HG02970 (cell line): ENCODE measurements around the gene FBLN2.

Experiments
- ATAC-seq: cut with Tn5 transposase; IDR thresholded peaks from one replicate; pipeline ENCODE4 v1.9.1; 2021; ENCODE audit warnings: mild to moderate bottlenecking, moderate library complexity, moderate number of reproducible peaks; ENCODE audit not compliant: unreplicated experiment, low FRiP score

The FBLN2 gene

GRCh38 chr3:13529196-13530112 is 19.5 kb upstream of the FBLN2 start:
- ATAC-seq: no peak

DNA sequence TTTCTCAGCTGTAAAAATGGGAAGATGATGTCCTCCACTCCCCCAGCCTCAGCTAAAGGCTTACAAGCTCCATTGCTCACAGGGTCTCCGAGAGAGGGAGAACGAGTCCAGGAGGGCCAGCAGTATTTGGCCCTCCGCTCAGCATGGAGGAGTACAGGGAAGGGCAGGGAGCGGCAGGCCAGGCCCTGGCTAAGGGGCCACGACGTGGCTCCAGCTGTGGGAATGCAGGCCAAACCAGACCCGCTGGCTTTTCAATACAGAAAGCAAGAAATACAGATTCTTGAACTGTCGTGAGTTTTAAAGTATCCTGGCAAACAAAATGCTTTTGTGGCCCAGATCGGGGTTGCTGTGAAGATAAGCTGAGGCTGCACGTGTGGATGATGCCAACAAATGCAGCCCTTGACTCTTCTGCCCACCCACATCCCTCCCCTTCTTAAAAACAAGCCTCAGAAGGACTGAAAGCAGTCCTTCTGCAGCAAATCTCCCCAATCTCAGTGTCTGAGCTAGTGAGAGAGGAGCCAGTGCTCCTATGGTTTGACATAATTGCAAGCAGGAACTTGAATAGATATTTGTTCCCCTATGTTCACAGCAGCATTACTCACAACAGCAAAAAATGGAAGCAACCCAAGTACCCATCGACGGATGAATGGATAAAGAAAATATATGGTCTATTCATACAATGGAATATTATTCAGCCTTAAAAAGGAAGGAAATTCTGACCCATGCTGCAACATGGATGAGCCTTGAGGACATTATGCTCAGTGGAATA is 18.5 kb upstream of the FBLN2 start:
- ATAC-seq: no peak

GRCh38 chr3:13532085-13532484 is 16.8 kb upstream of the FBLN2 start:
- no peak for ATAC-seq

- no peak for ATAC-seq
Measured at GRCh38 chr3:13532631-13533030, 16.3 kb upstream of the FBLN2 start.

GRCh38 chr3:13533885-13534301 is 15.0 kb upstream of the FBLN2 start:
- no peak for ATAC-seq

GRCh38 chr3:13535526-13535875 is 13.4 kb upstream of the FBLN2 start:
- no peak for ATAC-seq

DNA sequence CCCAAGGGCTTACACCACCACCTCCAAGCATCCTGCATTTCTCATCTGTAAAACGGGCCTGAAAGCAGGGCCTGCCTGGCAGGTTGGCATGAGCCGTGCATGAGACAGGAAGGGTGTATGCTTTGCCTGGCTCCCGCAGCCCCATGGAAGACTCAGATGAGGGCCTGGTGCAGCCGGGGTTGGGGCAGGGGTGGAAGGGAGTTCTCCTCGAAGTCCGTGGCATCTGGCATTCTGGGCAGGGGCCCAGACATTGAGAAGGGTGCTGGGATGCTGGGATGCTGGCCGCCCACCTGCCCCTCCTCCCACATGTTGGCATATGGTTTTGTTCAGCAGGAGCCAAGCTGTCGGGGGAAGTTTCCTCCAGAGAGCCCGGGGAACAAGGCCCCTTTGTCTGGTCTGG is 13.0 kb upstream of the FBLN2 start:
- ATAC-seq: no peak

- no peak for ATAC-seq
Measured at GRCh38 chr3:13536432-13536831, 12.5 kb upstream of the FBLN2 start.

- ATAC-seq: no peak
Measured at GRCh38 chr3:13536832-13537231, 12.1 kb upstream of the FBLN2 start.

DNA sequence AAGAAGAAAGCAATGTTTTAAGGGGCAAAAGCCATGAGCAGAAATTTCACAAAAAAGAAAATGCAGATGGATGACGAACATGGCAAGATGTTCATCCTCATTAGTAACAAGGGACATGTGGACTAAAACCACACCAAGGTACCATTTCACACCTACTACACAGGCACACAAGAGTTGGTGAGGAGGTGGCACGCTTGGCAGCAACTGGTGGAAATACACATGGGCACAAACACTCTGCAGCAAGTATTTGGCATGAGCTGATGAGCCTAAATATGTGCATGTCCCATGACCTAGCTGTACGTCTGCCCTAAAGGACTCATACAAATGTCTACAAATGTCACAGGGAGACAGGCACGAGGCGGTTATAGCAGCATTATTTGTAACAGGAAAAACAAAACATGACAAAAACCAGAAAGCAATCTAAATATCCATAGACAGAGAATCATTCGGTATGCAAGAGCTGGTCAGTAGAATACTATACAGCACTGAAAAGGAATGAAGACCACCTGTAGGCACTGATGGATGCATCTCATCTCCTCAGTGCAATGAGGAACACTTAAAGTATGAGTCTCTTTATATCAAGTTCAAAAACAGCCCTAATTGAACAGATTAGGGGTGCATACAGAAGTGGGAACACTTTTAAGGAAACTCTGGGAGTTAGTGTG is 11.5 kb upstream of the FBLN2 start:
- no peak for ATAC-seq

DNA sequence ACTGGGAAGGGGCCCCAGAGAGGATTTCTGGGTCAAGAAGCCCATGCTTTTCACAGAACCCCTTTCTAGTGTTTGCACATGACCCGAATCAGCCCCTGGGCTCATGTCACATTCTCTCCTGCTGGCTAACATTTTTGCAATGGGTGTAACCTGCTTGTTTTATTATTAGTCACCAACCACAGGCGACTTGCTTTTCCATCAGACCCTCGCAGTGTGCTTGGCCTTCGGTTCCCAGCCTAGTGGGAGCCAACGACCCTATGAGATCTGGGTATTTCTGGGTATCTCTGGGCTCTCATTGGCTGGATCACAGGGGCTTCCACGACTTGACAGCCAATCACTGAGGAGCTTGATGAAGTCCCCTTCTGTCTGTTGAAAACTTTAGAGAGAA is 11.0 kb upstream of the FBLN2 start:
- ATAC-seq: no peak

DNA sequence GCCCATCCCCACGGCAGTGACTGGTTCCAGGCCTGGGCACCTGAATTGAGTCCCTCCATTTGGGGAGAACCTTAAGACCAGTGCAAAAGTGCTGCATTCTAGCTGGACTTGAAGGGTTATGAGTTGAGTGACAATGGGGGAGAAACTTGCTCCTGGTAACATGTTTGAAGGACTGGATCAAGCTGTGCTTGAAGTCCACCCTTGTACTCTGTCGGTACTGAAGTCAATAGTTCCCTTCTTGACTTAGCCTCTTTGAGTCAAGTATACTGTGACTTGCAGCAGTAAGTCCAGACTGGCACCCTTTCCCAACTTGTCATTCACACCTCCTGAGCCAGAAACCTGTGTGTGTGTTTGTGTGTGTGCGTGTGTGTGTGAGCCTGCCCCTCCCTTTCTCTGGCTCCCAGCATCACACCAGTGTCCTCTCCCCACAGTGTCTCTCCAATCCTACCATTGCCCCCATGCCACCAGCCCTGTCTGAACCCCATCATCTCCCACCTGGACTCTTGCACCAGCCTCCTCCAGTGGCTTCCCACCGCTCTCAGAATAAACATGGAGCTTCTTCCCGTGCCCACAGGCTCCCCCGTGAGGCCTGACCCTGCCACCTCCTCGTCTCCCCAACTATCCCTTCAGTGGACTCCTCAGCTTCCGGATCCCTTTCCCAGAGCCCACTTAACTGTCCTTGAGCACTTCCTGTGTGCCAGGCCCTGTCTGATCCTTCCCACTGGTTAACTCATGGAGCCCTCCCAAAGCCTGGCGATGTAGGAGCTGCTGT is 10.2 kb upstream of the FBLN2 start:
- no peak for ATAC-seq

DNA sequence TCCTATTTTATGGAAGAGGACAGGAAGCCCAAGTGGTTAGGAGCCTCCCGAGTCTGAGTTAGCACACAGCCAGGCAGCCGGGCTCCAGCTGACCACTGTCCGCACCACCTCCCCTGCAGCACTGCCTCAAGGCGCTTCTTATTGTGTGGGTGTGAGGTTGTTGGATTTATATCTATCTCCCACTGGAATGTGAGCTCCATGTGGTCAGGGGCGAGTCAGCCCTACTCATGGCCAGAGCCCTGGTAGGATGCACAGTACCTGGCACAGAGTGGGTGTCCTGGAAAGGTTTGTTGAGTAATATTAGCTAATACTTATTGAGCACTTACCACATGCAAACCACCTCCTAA is 9.7 kb upstream of the FBLN2 start:
- no peak for ATAC-seq

- ATAC-seq: no peak
Measured at GRCh38 chr3:13539671-13540070, 9.3 kb upstream of the FBLN2 start.

DNA sequence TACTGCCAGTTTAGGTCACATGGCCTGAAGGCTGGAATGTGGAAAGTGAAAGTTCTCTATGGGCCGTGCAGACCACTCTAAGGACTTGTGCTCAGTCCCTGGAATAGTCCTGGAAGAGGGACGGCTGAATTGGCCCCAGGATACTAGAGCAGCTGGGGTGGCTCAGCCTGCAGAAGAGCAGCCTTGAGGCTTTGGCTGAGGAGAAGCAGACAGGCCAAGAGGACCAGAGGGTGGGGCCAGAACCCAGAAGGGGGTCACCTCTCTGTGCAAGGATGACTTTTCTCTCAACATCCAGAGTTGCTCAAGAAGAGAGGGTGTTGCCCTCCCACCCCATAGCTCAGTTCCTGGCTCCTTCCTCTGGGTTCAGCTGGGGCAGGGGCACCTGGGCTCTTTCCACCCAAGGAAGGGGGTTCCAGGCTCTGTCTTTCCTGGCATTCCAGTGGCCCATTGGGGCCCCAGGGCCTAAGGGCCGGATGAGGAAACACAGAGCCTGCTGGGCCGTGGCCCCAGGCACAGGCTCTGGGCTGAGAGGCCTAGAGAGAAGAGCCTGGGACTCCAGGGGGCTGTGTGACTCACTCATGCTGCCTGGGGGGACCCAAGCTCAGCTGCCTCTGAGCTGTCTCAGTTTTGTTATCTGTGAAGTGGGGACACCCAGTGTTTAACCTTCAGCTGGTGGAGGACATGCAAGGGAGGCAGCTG is 8.5 kb upstream of the FBLN2 start:
- ATAC-seq: no peak

DNA sequence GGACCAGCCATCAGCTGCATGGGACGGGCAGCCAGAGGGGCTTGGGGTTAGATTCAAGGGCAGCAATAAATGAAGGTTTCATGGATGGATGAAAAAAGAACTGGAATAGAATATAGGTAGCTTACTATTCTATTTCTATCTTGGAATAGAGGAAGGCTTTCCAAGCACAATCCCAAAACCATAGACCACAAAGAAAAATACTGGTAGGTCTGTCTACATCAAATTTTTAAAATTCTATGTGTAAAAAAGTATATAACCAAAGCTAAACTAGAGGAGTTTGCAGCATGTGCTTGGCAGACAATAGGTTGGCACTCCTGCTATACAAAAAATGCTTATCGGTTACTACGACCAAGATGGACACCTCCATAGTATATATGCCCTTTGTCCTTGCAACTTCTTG is 7.2 kb upstream of the FBLN2 start:
- no peak for ATAC-seq

DNA sequence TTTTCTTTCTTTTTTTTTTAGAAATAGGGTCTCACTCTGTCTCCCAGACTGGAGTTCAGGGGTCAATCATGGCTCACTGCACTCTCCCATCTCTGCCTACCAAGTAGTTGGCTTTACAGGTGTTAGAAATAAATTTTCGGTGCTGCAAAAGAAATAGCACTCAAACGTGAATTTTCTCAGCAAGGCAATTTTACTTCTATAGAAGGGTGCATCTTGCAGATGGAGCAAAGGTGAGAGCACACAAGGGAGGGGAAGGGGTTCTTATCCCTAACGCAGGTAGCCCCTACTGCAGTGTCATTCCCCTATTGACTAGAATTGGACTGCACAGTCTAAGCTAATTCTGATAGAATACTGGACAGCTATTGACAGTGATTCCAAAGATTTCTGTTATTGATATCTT is 6.8 kb upstream of the FBLN2 start:
- ATAC-seq: no peak

DNA sequence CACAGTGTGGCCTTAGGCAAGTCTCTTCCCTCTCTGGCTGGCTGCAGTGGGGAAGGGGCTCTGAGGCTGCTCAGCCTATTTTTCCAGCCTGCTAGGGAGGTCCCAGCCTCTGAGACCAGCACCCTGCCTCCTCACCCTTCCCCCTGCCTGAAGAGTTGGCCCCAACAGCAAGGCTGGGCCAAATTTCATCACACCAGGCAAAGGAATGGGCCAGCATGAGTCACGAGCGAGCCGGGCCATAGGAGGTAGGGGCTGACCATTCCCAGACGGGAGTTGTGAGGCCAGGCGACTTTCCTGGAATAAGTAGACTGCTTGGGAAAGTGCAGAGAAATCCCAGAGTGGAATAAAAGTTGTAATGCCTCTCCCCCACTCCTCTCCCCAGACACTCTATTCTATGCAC is 5.7 kb upstream of the FBLN2 start:
- ATAC-seq: no peak

DNA sequence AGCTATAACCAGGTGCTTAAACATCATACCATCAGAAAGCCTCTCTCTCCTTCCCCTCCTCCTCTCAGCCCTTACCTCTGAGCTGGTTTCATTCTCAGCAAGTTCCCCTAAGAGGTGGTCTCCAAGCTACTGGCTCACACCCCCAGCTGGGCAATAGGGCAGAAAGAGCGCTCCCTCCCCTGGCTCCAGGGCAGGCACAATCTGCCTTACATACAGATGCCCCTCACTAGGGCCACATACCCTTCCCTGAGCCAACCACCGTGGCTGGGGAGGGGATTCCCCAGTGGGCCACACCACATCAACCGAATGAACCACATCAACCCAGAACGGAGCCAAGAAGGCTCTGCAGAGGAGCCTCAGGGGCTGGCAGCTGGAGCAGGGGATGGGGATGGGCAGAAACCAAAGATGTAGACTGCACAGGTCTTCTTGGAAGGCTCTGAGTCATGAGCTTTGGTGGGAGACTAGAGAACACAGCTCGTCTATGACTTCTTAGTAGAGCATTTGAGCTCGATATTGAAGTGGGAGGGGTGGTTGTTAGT is 4.6 kb upstream of the FBLN2 start:
- no peak for ATAC-seq
